ENCODE data around the gene PSMD2. TPM values are rescaled to one million over a fixed set of nuclear protein-coding genes. Genes with fewer than 3 reads are reported as not detected.

PSMD2 gene
- 711 and 1,487 TPM in 2 replicates for total RNA-seq

DNA sequence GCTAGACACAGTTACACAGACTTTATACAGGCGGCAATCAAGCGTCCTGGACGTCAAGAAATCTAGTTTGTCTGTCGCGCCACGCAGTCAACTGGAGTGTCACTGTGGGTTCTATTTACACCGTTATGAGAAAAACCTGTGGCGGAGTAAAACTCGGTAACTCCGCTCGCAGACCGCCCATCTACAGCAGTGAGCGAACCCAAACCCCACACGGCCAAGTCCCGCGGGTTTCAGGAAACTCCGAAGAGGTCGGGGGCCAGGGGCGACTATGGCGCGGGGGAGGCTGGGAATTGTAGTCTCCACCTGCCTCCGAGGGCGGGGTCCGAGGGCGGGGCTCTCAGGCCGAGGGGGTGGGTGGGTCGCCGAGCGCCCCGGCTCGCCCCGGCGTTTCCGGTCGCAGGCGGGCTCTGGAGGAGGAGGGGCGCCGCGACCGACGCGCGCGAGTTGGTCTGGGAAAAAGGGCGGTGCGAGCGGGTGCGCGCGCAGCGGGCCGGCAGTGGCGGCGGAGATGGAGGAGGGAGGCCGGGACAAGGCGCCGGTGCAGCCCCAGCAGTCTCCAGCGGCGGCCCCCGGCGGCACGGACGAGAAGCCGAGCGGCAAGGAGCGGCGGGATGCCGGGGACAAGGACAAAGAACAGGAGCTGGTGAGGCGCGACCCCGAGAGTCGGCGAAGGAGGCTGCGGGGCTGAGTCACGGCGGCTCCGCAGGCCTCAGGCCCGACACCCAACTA is at the start of gene PSMD2:
TSS of gene PSMD2 (plus strand) at position 483 of the 729 bp plus-strand sequence. CDS start at position 509, 26 bp downstream.

DNA sequence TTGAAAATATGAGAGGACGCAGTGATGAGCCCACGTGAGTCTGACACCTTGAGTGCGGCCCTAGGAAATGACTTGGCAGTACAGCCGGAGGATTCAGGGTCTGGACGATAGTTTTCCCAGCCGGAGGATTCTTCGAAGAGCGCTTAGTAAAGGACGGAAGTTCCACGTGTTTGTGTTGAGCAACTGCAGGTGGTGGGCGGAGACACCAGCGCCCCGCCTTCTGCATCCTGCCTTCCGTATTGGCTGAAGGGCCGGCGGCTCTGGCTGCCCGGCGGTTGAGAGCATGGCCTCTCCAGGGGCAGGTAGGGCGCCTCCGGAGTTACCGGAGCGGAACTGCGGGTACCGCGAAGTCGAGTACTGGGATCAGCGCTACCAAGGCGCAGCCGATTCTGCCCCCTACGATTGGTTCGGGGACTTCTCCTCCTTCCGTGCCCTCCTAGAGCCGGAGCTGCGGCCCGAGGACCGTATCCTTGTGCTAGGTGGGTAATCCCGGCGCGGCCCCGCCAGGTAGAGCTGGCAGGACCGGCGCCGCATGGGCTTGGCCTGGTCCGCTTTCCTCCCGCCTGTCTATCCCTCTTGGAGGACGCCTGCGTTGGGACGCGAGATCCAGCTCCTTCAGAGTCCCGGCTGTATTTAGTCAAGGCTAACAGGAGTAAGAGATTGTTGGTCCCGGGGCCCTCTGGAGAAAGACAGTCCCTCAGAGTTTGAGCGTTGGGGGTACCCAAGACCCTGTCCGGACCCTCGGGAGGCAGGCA is 49.5 kb upstream of the PSMD2 start, which contains the start of gene EEF1AKMT4:
TSS of gene EEF1AKMT4 (plus strand) at position 261 of the 755 bp plus-strand sequence. CDS start at position 284, 23 bp downstream.

DNA sequence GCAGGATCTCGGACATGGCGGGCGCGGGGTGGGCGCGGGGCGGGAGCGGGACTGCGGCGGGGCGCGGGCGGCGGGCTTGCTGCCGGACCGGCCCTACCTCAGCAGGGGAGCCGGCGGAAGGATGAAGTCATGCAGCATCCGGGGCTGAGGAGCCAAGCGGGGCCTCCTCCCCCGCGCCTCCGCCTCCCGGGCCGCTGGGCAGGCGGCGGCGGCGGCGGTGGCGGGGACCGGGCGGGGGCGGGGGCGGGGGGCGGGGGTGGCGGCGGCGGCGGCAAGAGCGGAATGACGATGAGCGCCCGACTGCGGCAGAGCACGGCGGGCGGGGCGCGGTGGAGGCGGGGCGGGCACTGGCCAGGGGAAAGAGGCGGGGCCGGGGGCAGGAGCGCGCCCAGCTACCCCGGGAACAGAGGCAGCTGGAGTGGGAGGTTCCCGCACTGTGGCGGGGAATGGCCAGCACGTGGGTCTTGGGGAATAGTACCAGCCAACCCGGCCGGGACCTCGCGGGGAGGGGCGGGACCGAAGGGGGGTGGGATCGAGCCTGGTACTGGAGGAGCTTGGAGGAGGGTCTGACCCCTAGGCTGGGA is 37.7 kb upstream of the PSMD2 start, which contains the start of gene CAMK2N2:
TSS of gene CAMK2N2 (minus strand) at position 284 of the 584 bp plus-strand sequence. CDS start at position 16, 268 bp downstream.

DNA sequence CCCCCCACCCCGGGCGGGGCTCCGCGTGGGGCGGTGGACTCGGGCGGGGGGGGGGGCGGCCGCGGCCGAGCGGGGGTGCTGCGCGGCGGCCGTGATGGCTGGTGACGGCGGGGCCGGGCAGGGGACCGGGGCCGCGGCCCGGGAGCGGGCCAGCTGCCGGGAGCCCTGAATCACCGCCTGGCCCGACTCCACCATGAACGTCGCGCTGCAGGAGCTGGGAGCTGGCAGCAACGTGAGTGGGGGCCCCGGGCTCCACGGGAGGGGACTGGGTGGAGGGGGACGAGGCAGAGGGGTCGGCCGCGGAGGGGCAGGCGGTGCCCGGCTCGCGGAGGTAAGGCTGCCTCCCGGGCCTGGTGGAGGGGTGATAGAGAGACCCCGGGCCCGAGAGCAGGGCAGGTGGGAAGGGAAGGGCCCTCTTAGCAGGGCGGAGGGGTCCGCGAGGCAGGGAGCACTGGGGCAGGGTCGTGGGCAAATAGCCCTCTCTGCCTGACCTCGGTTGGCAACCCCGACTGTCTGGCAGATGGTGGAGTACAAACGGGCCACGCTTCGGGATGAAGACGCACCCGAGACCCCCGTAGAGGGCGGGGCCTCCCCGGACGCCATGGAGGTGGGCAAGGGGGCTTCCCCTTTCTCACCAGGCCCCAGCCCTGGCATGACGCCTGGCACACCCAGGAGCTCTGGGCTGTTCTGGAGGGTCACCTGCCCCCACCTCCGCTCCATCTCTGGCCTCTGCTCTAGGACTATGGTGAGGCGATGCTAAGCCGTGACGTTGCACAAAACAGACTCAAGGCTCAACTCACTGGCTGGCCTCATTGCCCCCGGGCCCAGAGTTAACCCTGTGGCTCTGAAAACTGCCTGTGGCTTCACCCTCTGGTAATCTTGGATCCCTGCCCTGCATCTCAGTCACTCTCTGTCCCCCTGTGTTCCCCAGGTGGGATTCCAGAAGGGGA is 22.8 kb upstream of the PSMD2 start, which contains the start of gene ECE2:
TSS of gene ECE2 (plus strand) at position 62 of the 950 bp plus-strand sequence. CDS start at position 194, 132 bp downstream.

GRCh38 chr3:184314363-184314699 is 15.3 kb downstream of the PSMD2 start, which contains the start of gene EIF4G1:
Gene EIF4G1, plus strand, starts transcription at chr3:184314606. Its CDS starts 1,191 bp downstream, at chr3:184315797.

DNA sequence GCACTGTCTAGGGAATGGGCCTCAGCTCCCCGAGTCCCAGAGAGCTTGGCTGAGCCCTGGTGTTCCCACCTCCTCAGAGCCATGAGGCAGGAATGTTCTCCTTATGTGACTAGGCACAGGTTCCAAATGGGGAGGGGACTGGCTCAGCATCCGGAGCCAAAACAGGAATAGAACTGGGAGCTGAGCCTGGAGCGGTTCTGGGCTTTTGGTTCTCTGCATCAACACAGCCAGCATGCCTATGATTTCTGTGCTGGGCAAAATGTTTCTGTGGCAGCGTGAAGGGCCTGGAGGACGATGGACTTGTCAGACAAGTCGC is 38.3 kb downstream of the PSMD2 start, which contains the start of gene FAM131A:
TSS of gene FAM131A (plus strand) at position 202 of the 316 bp plus-strand sequence. CDS start at position 233, 31 bp downstream.

Other genes starting within 250 kb of the PSMD2 start
- not detected in 2 replicates for gene HTR3C, start 246.2 kb upstream of the PSMD2 start, total RNA-seq
- not detected in 2 replicates for gene HTR3E, start 202.2 kb upstream of the PSMD2 start, total RNA-seq
- 37.4 and 57.3 TPM in 2 replicates for gene EIF2B5, start 163.9 kb upstream of the PSMD2 start, total RNA-seq
- gene DVL3, start 143.9 kb upstream of the PSMD2 start, total RNA-seq, result 30.9 and 38.6 TPM in 2 replicates
- 531 and 599 TPM in 2 replicates for gene AP2M1, start 124.4 kb upstream of the PSMD2 start, total RNA-seq
- gene ABCF3, start 113.0 kb upstream of the PSMD2 start, total RNA-seq, result 51.6 and 57.7 TPM in 2 replicates
- gene VWA5B2, start 69.7 kb upstream of the PSMD2 start, total RNA-seq, result not detected in 2 replicates
- gene ALG3, start 50.3 kb upstream of the PSMD2 start, total RNA-seq, result 31.5 and 33.0 TPM in 2 replicates
- gene EEF1AKMT4, start 49.6 kb upstream of the PSMD2 start, total RNA-seq, result 1.6 and 2.2 TPM in 2 replicates
- 0.25 and 0.33 TPM in 2 replicates for gene CAMK2N2, start 37.7 kb upstream of the PSMD2 start, total RNA-seq
- under 0.01 TPM in 1 of 2 replicates, not detected in the other for gene ECE2, start 23.2 kb upstream of the PSMD2 start, total RNA-seq
- 282 and 359 TPM in 2 replicates for gene EIF4G1, start 15.4 kb downstream of the PSMD2 start, total RNA-seq
- gene FAM131A, start 38.4 kb downstream of the PSMD2 start, total RNA-seq, result 29.7 and 42.6 TPM in 2 replicates
- 2.7 and 4.1 TPM in 2 replicates for gene CLCN2, start 62.4 kb downstream of the PSMD2 start, total RNA-seq
- gene POLR2H, start 62.5 kb downstream of the PSMD2 start, total RNA-seq, result 108 and 155 TPM in 2 replicates
- gene THPO, start 79.0 kb downstream of the PSMD2 start, total RNA-seq, result 0.25 and 0.66 TPM in 2 replicates
- gene CHRD, start 80.8 kb downstream of the PSMD2 start, total RNA-seq, result 7.4 and 9.3 TPM in 2 replicates

Data from uterine smooth muscle cell (primary cell).